ENCODE measurements around the gene CCBE1. TPM values are rescaled to one million over a fixed set of nuclear protein-coding genes. Genes with fewer than 3 reads are reported as not detected.

Gene CCBE1
- total RNA-seq, 1 donor from 2014 or later, result 1.6 TPM

GRCh38 chr18:59573962-59574361, 123.3 kb downstream of the CCBE1 start:
- FAIRE-seq (no peak), DNase-seq (ENCODE audit: low read depth) (no peak)
- no peak overlapping the region for H3K4me3 ChIP-seq (ENCODE audit: low read depth, low read length)
- TF ChIP-seq CTCF (IDR thresholded peaks at IDR 0.05; ENCODE audit: insufficient read depth, low read length, severe bottlenecking), result no peak
- no peaks in the 10 kb centered on the region for H3K27me3 ChIP-seq (ENCODE audit: control insufficient read depth, insufficient read depth, low read length)
- no peaks in the 10 kb centered on the region for H3K36me3 ChIP-seq (ENCODE audit: control insufficient read depth, insufficient read depth, low read length)

GRCh38 chr18:59571902-59572301, 125.3 kb downstream of the CCBE1 start:
- Histone ChIP-seq H3K27me3 (ENCODE audit: control insufficient read depth, insufficient read depth, low read length) (no peaks in the 10 kb centered on the region), H3K4me3 (ENCODE audit: low read depth, low read length) (no peak overlapping the region), H3K36me3 (ENCODE audit: control insufficient read depth, insufficient read depth, low read length) (no peaks in the 10 kb centered on the region)
- no peak for TF ChIP-seq CTCF (IDR thresholded peaks at IDR 0.05; ENCODE audit: insufficient read depth, low read length, severe bottlenecking)
- no peak for DNase-seq (ENCODE audit: low read depth)
- FAIRE-seq, result no peak

GRCh38 chr18:59570796-59571195, 126.4 kb downstream of the CCBE1 start:
- DNase-seq (ENCODE audit: low read depth) (no peak), FAIRE-seq (no peak)
- no peak for TF ChIP-seq CTCF (IDR thresholded peaks at IDR 0.05; ENCODE audit: insufficient read depth, low read length, severe bottlenecking)

GRCh38 chr18:59570101-59570775, 127.0 kb downstream of the CCBE1 start:
- no peak for TF ChIP-seq CTCF (IDR thresholded peaks at IDR 0.05; ENCODE audit: insufficient read depth, low read length, severe bottlenecking)
- no peak overlapping the region for H3K4me3 ChIP-seq (ENCODE audit: low read depth, low read length)
- H3K36me3 ChIP-seq (ENCODE audit: control insufficient read depth, insufficient read depth, low read length), result no peaks in the 10 kb centered on the region
- H3K27me3 ChIP-seq (ENCODE audit: control insufficient read depth, insufficient read depth, low read length), result no peaks in the 10 kb centered on the region
- FAIRE-seq, result no peak
- DNase-seq (ENCODE audit: low read depth), result no peak

More at GRCh38 chr18:59570796-59571195, 126.4 kb downstream of the CCBE1 start:
- Histone ChIP-seq H3K27me3 (ENCODE audit: control insufficient read depth, insufficient read depth, low read length) (no peaks in the 10 kb centered on the region), H3K4me3 (ENCODE audit: low read depth, low read length) (no peak overlapping the region), H3K36me3 (ENCODE audit: control insufficient read depth, insufficient read depth, low read length) (no peaks in the 10 kb centered on the region)

GRCh38 chr18:59569390-59569791, 127.8 kb downstream of the CCBE1 start:
- FAIRE-seq, result no peak

More at GRCh38 chr18:59569390-59569791, 127.8 kb downstream of the CCBE1 start:
- Histone ChIP-seq H3K36me3 (ENCODE audit: control insufficient read depth, insufficient read depth, low read length) (no peaks in the 10 kb centered on the region), H3K27me3 (ENCODE audit: control insufficient read depth, insufficient read depth, low read length) (no peaks in the 10 kb centered on the region), H3K4me3 (ENCODE audit: low read depth, low read length) (no peak overlapping the region)
- DNase-seq (ENCODE audit: low read depth), result no peak
- TF ChIP-seq CTCF (IDR thresholded peaks at IDR 0.05; ENCODE audit: insufficient read depth, low read length, severe bottlenecking), result no peak

Measured in bronchial epithelial cell (primary cell).